GM18511 (cell line): Measurements from ENCODE around the gene GDE1.

Source experiments
- ATAC-seq: cut with Tn5 transposase; IDR thresholded peaks from one replicate; pipeline ENCODE4 v1.9.1; 2021; ENCODE audit warnings: mild to moderate bottlenecking, moderate library complexity; ENCODE audit not compliant: unreplicated experiment

GDE1 gene

GRCh38 chr16:19488213-19488640 is 33.7 kb downstream of the GDE1 start:
- ATAC-seq, result no peak

GRCh38 chr16:19486750-19487325 is 35.1 kb downstream of the GDE1 start:
- no peak for ATAC-seq

GRCh38 chr16:19486051-19486450 is 35.8 kb downstream of the GDE1 start:
- ATAC-seq, result no peak

- ATAC-seq, result no peak
These were observed 36.3 kb downstream of the GDE1 start for GRCh38 chr16:19485611-19486010.

GRCh38 chr16:19484096-19484495 is 37.8 kb downstream of the GDE1 start:
- ATAC-seq, result no peak

GRCh38 chr16:19482291-19482690 is 39.6 kb downstream of the GDE1 start:
- ATAC-seq, result no peak

GRCh38 chr16:19481769-19482168 is 40.1 kb downstream of the GDE1 start:
- no peak for ATAC-seq

- ATAC-seq, result no peak
These were observed 40.6 kb downstream of the GDE1 start for GRCh38 chr16:19481296-19481695.

GRCh38 chr16:19479302-19479721 is 42.6 kb downstream of the GDE1 start:
- no peak for ATAC-seq

GRCh38 chr16:19478505-19478904 is 43.4 kb downstream of the GDE1 start:
- no peak for ATAC-seq

- no peak for ATAC-seq
These were observed 47.3 kb downstream of the GDE1 start for GRCh38 chr16:19474617-19475016.

GRCh38 chr16:19472482-19472881 is 49.4 kb downstream of the GDE1 start:
- ATAC-seq, result no peak

GRCh38 chr16:19468300-19468699 is 53.6 kb downstream of the GDE1 start:
- no peak for ATAC-seq

- ATAC-seq, result no peak
These were observed 58.2 kb downstream of the GDE1 start for GRCh38 chr16:19463468-19464315.

GRCh38 chr16:19460397-19460796 is 61.5 kb downstream of the GDE1 start:
- no peak for ATAC-seq

GRCh38 chr16:19458722-19459379 is 63.0 kb downstream of the GDE1 start:
- no peak for ATAC-seq
